RCC 7860 (cell line): ENCODE data around the gene HMMR.
"Not testable (repeated sequence)": the region's sequence is repeated elsewhere in the genome, so short reads cannot be mapped to it uniquely, and the experiment has no call there.

Source experiments
- DNase-seq: peaks from one replicate; pipeline ENCODE4 v3.0.0-alpha.2; 2015; ENCODE audit warnings: low spot score
- FAIRE-seq: peaks from 2 replicates; lab custom pipeline; 2012; peaks lifted over from hg19 to GRCh38; lab: Jason Lieb, UNC

The HMMR gene

DNA sequence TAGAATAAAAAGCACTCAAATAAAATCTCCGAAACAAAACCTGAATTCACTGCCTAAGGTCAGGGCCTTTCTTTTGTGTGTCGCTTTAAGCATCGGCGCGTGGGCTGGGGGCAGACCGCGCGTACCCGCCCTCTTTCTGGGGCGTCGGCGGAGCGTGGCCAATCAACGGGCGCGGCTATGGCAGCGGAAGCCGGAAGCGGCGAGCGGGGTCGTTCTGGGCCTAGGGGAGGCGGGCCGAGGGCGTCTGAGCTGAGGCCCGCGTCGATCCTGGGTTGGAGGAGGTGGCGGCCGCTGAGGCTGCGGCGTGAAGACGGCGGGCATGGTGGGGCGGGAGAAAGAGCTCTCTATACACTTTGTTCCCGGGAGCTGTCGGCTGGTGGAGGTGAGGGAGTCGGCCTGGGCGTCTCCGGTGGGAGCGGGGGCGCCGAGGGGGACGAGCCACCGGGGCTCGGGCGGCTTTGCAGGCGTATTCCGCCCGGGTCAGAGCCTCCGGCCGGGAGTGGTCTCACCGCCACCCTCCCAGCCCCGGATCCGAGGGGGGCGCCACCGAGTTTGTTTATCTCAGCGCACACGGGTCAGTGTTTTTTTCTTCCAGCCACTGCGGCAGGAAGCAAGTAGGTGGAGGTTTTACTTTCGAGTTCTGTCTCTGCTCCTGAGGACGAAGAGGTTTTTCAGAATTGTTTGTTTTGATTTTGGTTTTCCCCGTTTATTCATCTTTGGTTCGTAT, 45.1 kb downstream of the HMMR start, which contains the start of gene MAT2B:
TSS of gene MAT2B (plus strand) at position 252 of the 727 bp plus-strand sequence. CDS start at position 320, 68 bp downstream.
- peak; percentile 88 for DNase-seq
- FAIRE-seq = peak; percentile 79

DNA sequence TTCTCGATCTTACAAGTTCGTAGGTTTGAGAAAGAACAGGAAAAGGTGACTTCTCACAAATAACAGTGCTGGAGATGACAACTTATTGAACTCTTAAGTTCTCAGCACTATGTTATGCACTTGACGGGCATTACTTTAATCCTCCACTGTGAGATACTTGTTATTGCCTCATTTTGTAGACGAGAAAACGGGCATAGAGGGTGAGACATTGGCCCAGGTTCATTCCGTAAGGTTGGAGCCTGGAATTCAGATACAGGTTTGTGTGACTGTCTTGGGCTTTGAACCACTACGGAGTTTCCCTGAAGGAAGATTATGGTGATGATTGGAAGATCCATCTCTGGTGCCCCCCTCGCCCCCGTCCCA, 45.6 kb downstream of the HMMR start:
- FAIRE-seq = no peak
- DNase-seq = no peak

DNA sequence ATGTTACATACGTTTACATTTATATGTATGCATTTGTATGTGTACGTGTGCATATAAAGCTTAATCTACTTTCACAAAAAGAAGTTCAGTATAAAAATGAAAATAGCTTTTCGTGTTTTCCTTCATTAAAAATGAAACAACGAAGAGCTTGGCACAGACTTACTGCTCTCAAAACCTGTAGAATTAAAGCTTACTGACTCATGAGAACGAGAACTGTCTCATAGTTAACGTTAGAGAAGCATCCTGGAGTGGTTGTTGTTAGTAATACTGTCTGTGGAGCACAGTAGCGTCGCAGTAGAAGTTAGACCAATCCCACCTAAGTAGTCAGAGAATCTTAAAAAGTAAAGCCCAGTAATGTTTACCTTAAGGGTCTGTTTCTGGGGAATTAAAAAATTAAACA, 46.3 kb downstream of the HMMR start:
- DNase-seq = peak; percentile 40

DNA sequence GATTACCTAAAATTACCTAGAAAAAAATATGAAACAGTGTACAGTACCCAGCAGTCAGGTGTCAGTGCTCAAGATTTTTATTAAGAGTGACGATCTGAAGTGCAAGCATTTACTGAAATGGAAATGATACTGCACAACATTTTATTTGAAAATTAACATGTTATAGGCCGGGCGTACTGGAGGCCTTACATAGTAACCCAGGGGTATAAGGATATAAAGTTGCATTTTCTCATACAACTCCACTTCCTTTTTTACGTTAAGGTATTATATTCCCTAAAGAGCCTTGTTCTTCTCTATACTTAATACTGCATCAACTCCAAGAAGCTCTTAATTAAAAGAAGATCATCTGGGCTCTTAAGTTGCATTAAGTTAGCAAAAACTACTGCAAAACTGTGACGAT, 48.3 kb downstream of the HMMR start:
- FAIRE-seq (no peak), DNase-seq (no peak)

More for the DNA sequence above, 46.3 kb downstream of the HMMR start:
- FAIRE-seq = peak; percentile 4

DNA sequence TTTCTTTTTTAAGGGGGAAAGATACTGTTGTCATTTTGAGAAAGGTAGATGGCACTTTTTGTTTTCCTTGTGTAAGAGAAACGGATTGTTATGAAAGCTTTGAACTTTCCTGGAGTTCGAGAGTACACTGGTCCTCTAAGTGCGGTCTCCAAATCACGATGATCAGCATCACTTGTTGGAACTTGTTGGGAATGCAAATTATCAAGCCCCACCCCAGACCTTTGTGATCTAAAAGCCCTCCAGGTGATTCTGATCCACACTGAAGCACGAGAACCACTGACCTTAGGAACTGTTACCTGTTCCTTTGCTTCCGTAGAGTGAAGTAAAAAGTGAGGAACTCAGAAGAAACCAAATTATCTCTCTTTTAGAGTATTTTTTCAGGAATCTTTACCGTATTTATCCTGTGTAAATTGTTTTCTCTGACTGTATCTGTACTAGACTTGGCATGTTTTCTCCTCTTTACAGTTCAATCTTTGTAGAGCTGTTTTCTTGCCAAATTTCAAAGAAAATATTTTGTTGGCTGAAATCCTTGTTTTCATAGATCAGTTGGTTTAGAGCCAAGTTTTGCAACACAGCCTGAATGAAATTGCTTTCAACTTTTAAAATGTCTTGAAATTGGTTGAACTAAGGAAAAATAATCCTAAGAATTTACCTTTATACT, 49.0 kb downstream of the HMMR start:
- no peak for DNase-seq

DNA sequence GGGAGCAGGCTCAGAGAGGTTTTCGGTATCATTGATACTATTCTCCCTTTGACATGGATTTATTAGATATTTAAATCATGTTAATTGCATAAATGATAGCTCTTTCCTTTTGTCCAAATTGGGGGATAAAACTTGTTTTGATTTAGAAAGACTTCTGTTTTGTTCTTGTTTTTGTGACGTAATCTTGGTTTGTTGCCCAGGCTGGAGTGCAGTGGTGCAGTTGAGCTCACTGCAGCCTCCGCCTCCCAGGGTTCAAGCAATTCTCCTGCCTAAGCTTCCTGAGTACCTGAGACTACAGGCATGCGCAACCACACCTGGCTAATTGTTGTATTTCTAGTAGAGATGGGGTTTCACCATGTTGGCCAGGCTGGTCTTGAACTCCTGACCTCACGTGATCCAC, 52.1 kb downstream of the HMMR start:
- FAIRE-seq = no peak
- DNase-seq = no peak

More for the DNA sequence above, 49.0 kb downstream of the HMMR start:
- FAIRE-seq = no peak

DNA sequence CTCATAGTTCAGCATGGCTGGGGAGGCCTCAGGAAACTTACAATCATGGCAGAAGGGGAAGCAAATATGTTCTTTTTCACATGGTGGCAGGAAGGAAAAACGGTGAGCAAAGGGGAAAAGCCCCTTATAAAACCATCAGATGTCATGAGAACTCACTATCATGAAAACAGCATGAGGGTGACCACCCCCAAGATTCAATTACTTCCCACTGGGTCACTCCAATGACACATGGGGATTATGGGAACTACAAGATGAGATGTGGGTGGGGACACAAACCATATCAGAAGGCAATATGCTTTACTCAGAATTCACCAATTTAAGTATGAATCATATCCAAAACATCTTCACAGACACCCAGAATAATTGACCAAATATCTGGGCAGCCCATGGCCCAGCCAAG, 64.7 kb downstream of the HMMR start:
- DNase-seq (no peak), FAIRE-seq (no peak)

DNA sequence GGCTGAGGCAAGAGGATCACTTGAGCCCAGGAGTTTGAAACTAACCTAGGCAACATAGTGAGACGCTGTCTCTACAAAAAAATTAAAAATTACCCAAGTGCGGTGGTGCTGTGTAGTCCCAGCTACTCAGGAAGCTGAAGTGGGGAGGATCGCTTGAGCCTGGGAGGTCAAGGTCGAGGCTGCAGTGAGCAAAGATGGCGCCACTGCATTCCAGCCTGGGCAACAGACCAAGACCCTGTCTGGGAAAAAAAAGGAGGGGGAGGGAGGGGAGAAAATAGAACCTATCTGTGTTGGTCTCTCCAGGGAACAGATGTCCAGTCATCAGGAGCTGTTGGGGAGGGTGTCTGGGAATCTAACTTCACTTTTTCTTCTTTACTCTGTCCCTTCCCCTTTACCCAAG, 69.3 kb downstream of the HMMR start:
- DNase-seq = no peak
- no peak for FAIRE-seq

DNA sequence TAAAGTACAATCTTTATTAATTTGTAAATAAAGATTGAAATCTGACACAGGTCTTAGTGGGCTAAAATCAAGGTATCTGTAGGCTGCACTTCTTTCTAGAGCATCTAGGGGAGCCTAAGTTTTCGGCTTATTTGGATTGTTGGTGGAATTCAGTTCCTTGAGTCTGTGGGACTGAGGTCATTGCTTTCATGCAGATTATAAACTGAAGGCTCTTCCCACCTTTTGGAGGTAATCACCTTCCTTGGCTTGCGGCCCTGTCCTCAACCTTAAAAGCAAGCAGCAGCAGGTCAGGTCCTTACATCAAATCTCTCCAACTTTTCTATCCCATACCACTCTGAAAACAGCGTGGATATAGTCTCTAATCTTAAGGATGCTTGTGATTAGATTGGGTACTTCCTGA, 70.8 kb downstream of the HMMR start:
- no peak for FAIRE-seq
- no peak for DNase-seq

DNA sequence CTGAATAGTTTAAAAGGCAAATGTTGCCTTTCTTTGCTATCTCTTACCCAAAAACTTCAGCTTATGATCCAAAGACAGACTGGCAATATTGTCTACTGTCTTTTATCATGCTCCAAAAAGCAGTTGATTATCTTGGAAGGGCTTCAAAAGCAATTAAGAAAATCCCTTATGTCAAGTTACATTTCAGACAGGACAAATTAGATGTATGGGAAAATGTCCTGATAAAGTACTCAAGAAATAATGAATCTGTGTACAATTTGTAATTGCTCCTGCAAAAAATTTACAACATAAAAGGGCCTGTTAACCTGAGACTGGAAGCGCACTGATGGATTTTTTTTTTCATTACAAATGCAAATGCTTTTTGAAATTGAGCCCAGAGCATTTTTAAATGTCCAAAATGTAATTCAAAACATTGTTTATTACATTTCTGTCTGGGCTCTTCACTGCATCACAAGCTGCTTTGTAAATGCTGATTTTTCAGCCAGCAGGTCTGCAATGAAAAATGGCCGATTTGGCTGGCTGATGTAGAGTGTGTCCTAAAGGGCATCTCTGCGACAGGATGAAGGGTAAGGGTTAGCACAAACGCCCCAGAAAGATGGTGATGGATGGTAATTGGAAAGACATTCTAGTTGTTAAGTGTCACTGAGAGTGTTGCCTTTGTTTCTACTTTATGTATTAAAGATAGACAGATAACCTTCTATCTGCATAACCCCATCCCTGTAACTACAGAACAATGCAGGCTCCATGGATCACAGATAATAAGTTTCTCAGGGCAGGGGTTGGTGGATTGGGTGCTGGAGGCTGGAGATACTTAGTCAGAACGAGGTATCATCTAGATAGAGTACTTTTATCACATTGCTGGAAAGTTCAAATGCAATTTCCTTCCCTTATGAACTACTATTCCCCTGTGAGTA, 72.0 kb downstream of the HMMR start:
- DNase-seq (no peak), FAIRE-seq (no peak)

DNA sequence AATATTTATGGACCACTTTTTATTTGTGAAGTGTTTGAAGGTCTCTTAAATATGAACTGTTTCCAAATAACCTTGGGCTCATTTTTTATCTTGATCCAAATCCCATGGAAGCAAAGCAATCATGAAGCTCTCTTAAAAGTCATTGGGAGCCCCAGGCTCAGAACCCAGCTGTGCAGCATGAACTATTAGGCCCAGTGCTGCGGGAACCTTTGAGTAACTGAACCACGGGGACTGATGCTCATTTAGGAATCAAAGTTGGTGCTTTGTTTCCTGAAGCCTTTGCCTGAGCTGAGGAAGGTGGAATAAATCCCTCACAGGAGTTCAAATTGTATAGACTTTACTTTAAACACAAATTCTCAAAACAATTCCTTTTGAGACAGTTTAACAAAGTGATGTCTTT, 72.8 kb downstream of the HMMR start:
- DNase-seq = no peak
- FAIRE-seq = no peak

DNA sequence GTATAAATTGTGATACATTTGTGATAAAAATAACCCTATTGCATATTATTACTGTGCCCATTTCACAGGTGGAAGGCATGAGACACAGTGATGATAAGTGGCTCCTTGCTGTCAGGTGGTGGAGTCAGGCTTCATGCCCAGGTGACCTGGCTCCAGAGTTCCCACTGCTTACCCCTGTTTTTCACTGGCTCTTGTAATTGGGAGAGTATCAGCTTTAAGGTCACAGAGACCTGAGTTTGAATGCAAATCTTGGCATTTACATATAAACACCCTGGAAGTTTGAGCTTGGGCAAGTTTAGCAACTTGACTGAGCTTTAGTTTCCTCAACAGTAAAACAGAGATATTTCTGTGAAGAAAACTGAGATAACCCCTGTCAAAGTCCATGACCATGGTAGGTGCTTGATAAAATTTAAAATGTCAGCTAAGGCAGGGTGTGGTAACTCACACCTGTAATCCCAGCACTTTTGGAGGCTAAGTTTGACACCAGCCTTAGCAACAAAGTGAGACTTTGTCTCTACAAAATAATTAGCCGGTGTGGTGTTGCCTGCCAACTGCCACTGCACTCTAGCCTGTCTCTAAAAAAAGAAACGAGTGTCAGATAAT, 74.2 kb downstream of the HMMR start:
- no peak for DNase-seq
- FAIRE-seq = no peak

DNA sequence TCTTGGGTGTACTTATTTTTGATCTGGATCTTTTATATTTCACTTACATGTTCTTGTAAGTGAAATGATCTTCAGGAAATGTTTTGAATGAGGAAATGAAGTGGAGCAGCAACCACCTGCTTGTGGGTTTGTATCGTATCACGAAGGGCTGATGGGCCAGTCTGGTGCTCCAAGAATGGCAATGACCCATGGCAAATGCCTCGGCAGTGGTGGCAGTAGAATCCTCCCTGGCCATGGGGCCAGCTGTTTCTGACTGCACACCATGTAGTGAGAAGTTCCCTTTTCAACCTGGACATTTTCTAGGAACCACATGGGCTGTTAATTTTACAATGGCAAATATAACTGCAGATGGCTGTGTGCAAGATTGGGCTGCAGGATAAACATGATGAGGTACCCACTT, 74.9 kb downstream of the HMMR start:
- no peak for FAIRE-seq

DNA sequence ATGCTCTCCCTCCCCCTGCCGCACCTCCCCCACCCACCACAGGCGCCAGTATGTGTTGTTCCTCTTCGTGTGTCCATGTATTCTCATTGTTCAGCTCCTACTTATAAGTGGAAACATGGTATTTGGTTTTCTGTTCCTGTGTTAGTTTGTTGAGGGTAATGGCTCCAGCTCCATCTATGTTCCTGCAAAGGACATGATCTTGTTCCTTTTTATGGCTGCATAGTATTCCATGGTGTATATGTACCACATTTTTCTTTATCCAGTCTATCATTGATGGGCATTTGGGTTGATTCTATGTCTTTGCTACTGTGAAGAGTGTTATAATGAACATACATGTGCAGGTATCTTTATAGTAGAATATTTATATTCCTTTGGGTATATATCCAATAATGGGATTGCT, 76.0 kb downstream of the HMMR start:
- FAIRE-seq, DNase-seq: not testable (repeated sequence)

More for the DNA sequence above, 74.9 kb downstream of the HMMR start:
- DNase-seq = no peak

DNA sequence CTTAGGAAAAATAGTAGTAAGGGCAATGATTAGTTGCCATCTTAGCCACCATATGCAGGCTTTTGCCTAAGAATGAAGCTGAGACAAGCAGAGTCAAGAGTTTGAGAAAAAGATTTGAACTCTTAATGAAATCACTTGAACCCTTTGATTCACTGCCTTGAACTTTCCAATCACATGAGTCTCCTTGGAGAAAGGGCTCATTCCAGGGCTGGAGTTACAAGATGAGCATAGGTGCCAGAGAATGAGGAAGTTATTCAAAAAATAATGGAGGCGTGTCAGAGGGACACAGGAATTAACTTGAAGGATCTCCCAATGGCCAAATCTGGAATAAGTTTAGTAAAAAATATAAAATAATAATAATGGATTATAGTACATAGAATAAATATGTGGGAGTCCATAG, 80.3 kb downstream of the HMMR start:
- no peak for FAIRE-seq
- no peak for DNase-seq
